ENCODE results near the gene TTC6. TPM values are rescaled to one million over a fixed set of nuclear protein-coding genes. Genes with fewer than 3 reads are reported as not detected.
"Not testable (repeated sequence)": the region's sequence is repeated elsewhere in the genome, so short reads cannot be mapped to it uniquely, and the experiment has no call there.

TTC6 gene
- polyA plus RNA-seq, 1 donor from 2014 or later: not detected

GRCh38 chr14:37553935-37554550 is 41.4 kb upstream of the TTC6 start:
- Histone ChIP-seq H3F3A (ENCODE audit: insufficient read depth, low read length, poor library complexity, severe bottlenecking) (no peaks in the 10 kb centered on the region), H3K79me2 (replicated peaks; ENCODE audit: insufficient read depth, low read length) (no peaks in the 10 kb centered on the region), H3K9me2 (ENCODE audit: insufficient read depth, low read length) (no peaks in the 10 kb centered on the region)

GRCh38 chr14:37555596-37555995 is 39.8 kb upstream of the TTC6 start:
- H3K27me3 ChIP-seq (ENCODE audit: insufficient read depth, low read depth, low read length); H3F3A ChIP-seq (ENCODE audit: insufficient read depth, low read length, poor library complexity, severe bottlenecking); H3K9ac ChIP-seq (ENCODE audit: low read length); H2AFZ ChIP-seq (ENCODE audit: low read depth, low read length); H3K4me3 ChIP-seq (ENCODE audit: low read length); H3K27ac ChIP-seq (ENCODE audit: low read length); H4K20me1 ChIP-seq (ENCODE audit: insufficient read depth); H3K4me2 ChIP-seq (ENCODE audit: low read length); H3K79me2 ChIP-seq (replicated peaks; ENCODE audit: insufficient read depth, low read length); H3K36me3 ChIP-seq (ENCODE audit: insufficient read depth, low read length); H3K9me2 ChIP-seq (ENCODE audit: insufficient read depth, low read length); H3K9me3 ChIP-seq (ENCODE audit: low read length): not testable (repeated sequence)

More at GRCh38 chr14:37553935-37554550, 41.4 kb upstream of the TTC6 start:
- Histone ChIP-seq H3K4me2 (ENCODE audit: low read length) (no peak overlapping the region), H3K36me3 (ENCODE audit: insufficient read depth, low read length) (no peaks in the 10 kb centered on the region), H3K27ac (ENCODE audit: low read length) (no peak overlapping the region), H4K20me1 (ENCODE audit: insufficient read depth) (no peaks in the 10 kb centered on the region), H3K9me3 (ENCODE audit: low read length) (peaks cover 5% of the 10 kb centered on the region), H3K27me3 (ENCODE audit: insufficient read depth, low read depth, low read length) (no peaks in the 10 kb centered on the region), H3K9ac (ENCODE audit: low read length) (no peak overlapping the region), H2AFZ (ENCODE audit: low read depth, low read length) (no peak overlapping the region), H3K4me3 (ENCODE audit: low read length) (no peak overlapping the region)
- TF ChIP-seq RAD21 (conservative IDR thresholded peaks at IDR 0.05) (no peak), MXI1 (conservative IDR thresholded peaks at IDR 0.05; ENCODE audit: poor library complexity, severe bottlenecking) (no peak), REST (IDR thresholded peaks at IDR 0.05; ENCODE audit: borderline replicate concordance) (no peak), TAF1 (IDR thresholded peaks at IDR 0.05; ENCODE audit: low read depth) (no peak), EP300 (conservative IDR thresholded peaks at IDR 0.05; ENCODE audit: poor library complexity, severe bottlenecking) (no peak), SMC3 (conservative IDR thresholded peaks at IDR 0.05; ENCODE audit: poor library complexity) (no peak), CTCF (IDR thresholded peaks at IDR 0.05; ENCODE audit: poor library complexity, severe bottlenecking) (no peak), POLR2AphosphoS5 (IDR thresholded peaks at IDR 0.05) (no peak), EZH2 (IDR thresholded peaks at IDR 0.05; ENCODE audit: borderline replicate concordance, insufficient read depth, low read length, poor library complexity, severe bottlenecking) (no peak)

GRCh38 chr14:37558740-37559139 is 36.7 kb upstream of the TTC6 start:
- Histone ChIP-seq H3K27ac (ENCODE audit: low read length) (no peak overlapping the region), H3K9me3 (ENCODE audit: low read length) (no peaks in the 10 kb centered on the region), H3K4me2 (ENCODE audit: low read length) (no peak overlapping the region), H2AFZ (ENCODE audit: low read depth, low read length) (no peak overlapping the region), H3F3A (ENCODE audit: insufficient read depth, low read length, poor library complexity, severe bottlenecking) (no peaks in the 10 kb centered on the region), H3K9me2 (ENCODE audit: insufficient read depth, low read length) (no peaks in the 10 kb centered on the region), H3K4me3 (ENCODE audit: low read length) (no peak overlapping the region), H3K27me3 (ENCODE audit: insufficient read depth, low read depth, low read length) (no peaks in the 10 kb centered on the region), H3K36me3 (ENCODE audit: insufficient read depth, low read length) (no peaks in the 10 kb centered on the region), H3K9ac (ENCODE audit: low read length) (no peak overlapping the region), H4K20me1 (ENCODE audit: insufficient read depth) (no peaks in the 10 kb centered on the region), H3K79me2 (replicated peaks; ENCODE audit: insufficient read depth, low read length) (no peaks in the 10 kb centered on the region)
- TF ChIP-seq EZH2 (IDR thresholded peaks at IDR 0.05; ENCODE audit: borderline replicate concordance, insufficient read depth, low read length, poor library complexity, severe bottlenecking): no peak
- no peak for TF ChIP-seq CTCF (IDR thresholded peaks at IDR 0.05; ENCODE audit: poor library complexity, severe bottlenecking)
- no peak for TF ChIP-seq SMC3 (conservative IDR thresholded peaks at IDR 0.05; ENCODE audit: poor library complexity)
- TF ChIP-seq EP300 (conservative IDR thresholded peaks at IDR 0.05; ENCODE audit: poor library complexity, severe bottlenecking): no peak

Data from neural cell (in vitro differentiated cells).